Heart right ventricle (tissue), 16 donors: Measurements from ENCODE around the gene GMDS. TPM values are rescaled to one million over a fixed set of nuclear protein-coding genes. Genes with fewer than 3 reads are reported as not detected.

Source experiments
- ATAC-seq, 8 donors: fragments of 200-7000 bp; cut with Tn5 transposase; one replicate each; pipeline ENCODE4 v1.9.1; 2020; ENCODE audit warnings: mild to moderate bottlenecking in 8 of 8, moderate library complexity in 8 of 8, moderate number of reproducible peaks in 1 of 8
- DNase-seq, 2 donors: peaks; one replicate each; pipeline ENCODE4 v3.0.0-alpha.2; 2020
- H3K27ac ChIP-seq, 10 donors: fragments of 200-600 bp; sonication (generic) in 2 of 10; one replicate each; pipeline versions ENCODE4 v1.5.0 to v1.8.0; 2020 to 2022; ENCODE audit warnings: mild to moderate bottlenecking in 3 of 10
- H3K27me3 ChIP-seq, 7 donors: fragments of 200-600 bp; one replicate each; pipeline ENCODE4 v1.8.0; 2021 to 2022; ENCODE audit warnings: mild to moderate bottlenecking in 2 of 7
- H3K36me3 ChIP-seq, 9 donors: fragments of 200-600 bp; sonication (generic) in 1 of 9; one replicate each; pipeline versions ENCODE4 v1.5.0 to v1.8.0; 2020 to 2022; ENCODE audit warnings: mild to moderate bottlenecking in 2 of 9
- H3K4me1 ChIP-seq, 9 donors: fragments of 200-600 bp; sonication (generic) in 1 of 9; one replicate each; pipeline versions ENCODE4 v1.5.0 to v1.8.0; 2020 to 2022; ENCODE audit warnings: mild to moderate bottlenecking in 4 of 9
- H3K4me3 ChIP-seq, 10 donors: fragments of 200-600 bp; sonication (generic) in 2 of 10; one replicate each; pipeline versions ENCODE4 v1.5.0 to v1.8.0; 2020 to 2022; ENCODE audit warnings: mild to moderate bottlenecking in 7 of 10, moderate library complexity in 2 of 10
- H3K9me3 ChIP-seq, 11 donors: fragments of 200-600 bp in 10 of 11; sonication (generic) in 2 of 11; one replicate each; pipeline versions ENCODE4 v1.5.0 to v1.8.0; 2013 to 2022; ENCODE audit warnings: mild to moderate bottlenecking in 2 of 11, control low read depth in 1 of 11, moderate library complexity in 1 of 11
- WGBS, 2 donors: extraction: QIAGEN DNeasy Blood & Tissue Kit; methylation state at CpG; one replicate each; pipeline ENCODE4 v1.1.7; 2013; ENCODE audit warnings: inconsistent platforms in 1 of 2; 5-methylcytosine and 5-hydroxymethylcytosine counted together
- intact Hi-C, 10 donors: fragments of 100-400 bp; cut with DNase I; formaldehyde crosslinking; loops; one replicate each; pipeline versions ENCODE4 v1.11.1 to v1.14.2; 2022
- polyA plus RNA-seq, 2 donors: library from polyadenylated mRNA; stranded (reverse); fragments of 200-250 nt; gene quantifications; one replicate each; pipeline ENCODE4 v1.2.3, GENCODE V29; 2013
- total RNA-seq, 10 donors: library from RNA; stranded (reverse); fragmentation: NEBNext Ultra II Directional in 3 of 10; extraction: Animal tissue kit (Norgen Biotek cat#: 25700) in 3 of 10; gene quantifications; one replicate each; pipeline versions ENCODE4 v1.2.1 to v1.2.4, GENCODE V29; 2021 to 2023
- TF ChIP-seq, protein P1 (sequence below), 9 donors: fragments of 200-600 bp; sonication (generic) in 2 of 9; IDR thresholded peaks; one replicate each; pipeline versions ENCODE4 v1.5.0 to v1.8.0; 2021 to 2022; ENCODE audit warnings: antibody characterized with exemption in 9 of 9, mild to moderate bottlenecking in 5 of 9, moderate library complexity in 1 of 9
- donor health status: Arrhythmogenic right ventricular cardiomyopathy.
- donor health status: ischemic (EF 13 %, LVEDD 7.1; RV severe dilation, severe dysfunction).
- donor health status: healthy with polysubstance abuse.
- donor health status: DM: no; HTN: yes; CAD: no.
- donor health status: DM: no; HTN: no; CAD: no.
- donor health status: ischemic (EF 25% LVEDD 6.9; RV normal size, moderate dysfunction).
- donor health status: ischemic (EF 25% LVEDD 5.7; RV mildly dilated, moderate dysfunction).
- donor health status: healthy.
- donor health status: DM: yes; HTN: yes; CAD: no.
- donor health status: Ischemic cardiomyopathy.
- donor health status: ischemic (EF 35%, LVEDD 5.7; RV mildly dilated, moderate dysfunction).
- donor health status: nonischemic (EF 11% LVEDD 7.7; RV severe dilation, severe dysfunction).
- donor health status: DM: yes; HTN: yes; CAD: no.
- donor health status: PGD.
- donor health status: ischemic (EF 29% LVEDD 5.4; RV normal size, mild dysfunction).
- donor health status: nonischemic (EF 23%, LVEDD 6.1; RV moderate dilation, normal function).

The GMDS gene
- total and polyA plus RNA-seq, 12 donors, result 5.0 to 10.6 (median 6.9) TPM

DNA sequence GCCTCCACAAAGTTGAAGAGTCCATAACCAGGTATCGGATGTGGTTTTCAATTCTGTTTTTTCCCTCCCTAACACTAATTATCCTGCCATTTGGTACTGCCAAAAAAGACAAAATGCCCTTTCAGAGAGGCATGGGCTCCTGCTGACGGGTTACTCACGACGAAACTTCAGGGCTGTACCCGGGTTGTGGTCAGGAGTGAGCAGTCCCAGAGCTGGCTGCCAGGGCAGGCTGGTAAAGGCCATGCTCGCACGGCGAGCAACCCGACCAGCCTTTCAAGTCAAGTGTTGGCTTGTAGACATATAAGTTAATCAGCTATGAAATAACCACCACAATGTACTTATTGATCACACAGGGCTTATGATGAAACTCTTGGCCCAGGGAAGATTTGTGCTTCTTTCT, 483.2 kb downstream of the GMDS start:
- Histone ChIP-seq H3K4me3 (no peak overlapping the region), H3K27ac (no peak overlapping the region), H3K27me3 (no peaks in the 10 kb centered on the region), H3K36me3 (no peaks in the 10 kb centered on the region), H3K4me1 (peaks cover under 1 to 26% (median 19%) of the 10 kb centered on the region in 9 donors), H3K9me3 (no peaks in the 10 kb centered on the region)
- no peak for DNase-seq
- intact Hi-C loops, result no loop called here
- ATAC-seq, result no peak
- TF ChIP-seq, protein P1, sequence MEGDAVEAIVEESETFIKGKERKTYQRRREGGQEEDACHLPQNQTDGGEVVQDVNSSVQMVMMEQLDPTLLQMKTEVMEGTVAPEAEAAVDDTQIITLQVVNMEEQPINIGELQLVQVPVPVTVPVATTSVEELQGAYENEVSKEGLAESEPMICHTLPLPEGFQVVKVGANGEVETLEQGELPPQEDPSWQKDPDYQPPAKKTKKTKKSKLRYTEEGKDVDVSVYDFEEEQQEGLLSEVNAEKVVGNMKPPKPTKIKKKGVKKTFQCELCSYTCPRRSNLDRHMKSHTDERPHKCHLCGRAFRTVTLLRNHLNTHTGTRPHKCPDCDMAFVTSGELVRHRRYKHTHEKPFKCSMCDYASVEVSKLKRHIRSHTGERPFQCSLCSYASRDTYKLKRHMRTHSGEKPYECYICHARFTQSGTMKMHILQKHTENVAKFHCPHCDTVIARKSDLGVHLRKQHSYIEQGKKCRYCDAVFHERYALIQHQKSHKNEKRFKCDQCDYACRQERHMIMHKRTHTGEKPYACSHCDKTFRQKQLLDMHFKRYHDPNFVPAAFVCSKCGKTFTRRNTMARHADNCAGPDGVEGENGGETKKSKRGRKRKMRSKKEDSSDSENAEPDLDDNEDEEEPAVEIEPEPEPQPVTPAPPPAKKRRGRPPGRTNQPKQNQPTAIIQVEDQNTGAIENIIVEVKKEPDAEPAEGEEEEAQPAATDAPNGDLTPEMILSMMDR (IDR thresholded peaks at IDR 0.05), result no peak
- 94 to 95% methylated on average over 9 of the region's 9 CpGs for WGBS, 2 donors

DNA sequence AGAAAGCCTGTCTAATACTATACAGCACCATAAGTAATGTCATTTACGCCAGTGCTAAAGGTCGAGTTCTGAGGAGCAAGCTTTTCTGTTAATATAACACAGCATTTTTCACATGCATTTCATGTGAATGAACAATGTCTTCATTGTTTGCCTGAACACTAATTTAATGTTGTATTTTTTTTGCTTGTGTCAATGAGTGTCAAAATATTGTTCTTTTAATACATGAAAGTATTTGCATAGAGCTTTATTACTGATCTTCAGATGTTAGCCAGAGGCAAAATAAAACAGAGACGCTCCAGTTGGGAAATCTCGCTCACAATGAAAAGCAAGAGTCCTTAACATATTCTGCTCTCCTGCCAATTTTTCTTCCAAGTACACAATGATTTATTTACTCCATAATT, 483.9 kb downstream of the GMDS start:
- intact Hi-C loops, result loop anchor here in 1 of 10 donors (2.0 kb wide), 1 partner anchor 33 kb away; no protein-coding TSS in a partner anchor
- Histone ChIP-seq H3K27me3 (no peaks in the 10 kb centered on the region), H3K27ac (no peak overlapping the region), H3K4me3 (no peak overlapping the region), H3K4me1 (peaks cover 0 to 26% (median 11%) of the 10 kb centered on the region in 9 donors), H3K36me3 (no peaks in the 10 kb centered on the region), H3K9me3 (no peaks in the 10 kb centered on the region)
- TF ChIP-seq, protein P1 (IDR thresholded peaks at IDR 0.05), result no peak
- ATAC-seq, result no peak
- WGBS, 2 donors, result 90 to 92% methylated on average over 4 of the region's 4 CpGs
- no peak for DNase-seq

DNA sequence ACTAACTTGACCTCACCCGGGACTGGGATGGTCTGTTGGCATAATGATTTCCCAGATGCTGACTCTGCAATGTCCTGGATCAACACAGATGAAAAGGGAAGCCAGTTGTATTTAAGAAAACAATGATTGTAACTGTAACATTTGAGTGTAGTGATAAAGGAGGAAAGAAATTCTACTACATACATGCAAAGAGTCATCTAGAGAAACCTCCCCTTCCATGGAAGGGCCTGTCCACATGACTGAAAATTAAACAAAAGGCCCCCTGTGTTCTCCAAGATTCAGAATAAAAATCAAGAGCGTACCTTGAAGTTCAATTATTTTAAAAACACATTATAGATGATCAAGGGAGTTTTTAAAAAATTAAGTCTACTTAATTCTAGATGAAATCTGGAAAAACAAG, 484.5 kb downstream of the GMDS start:
- Histone ChIP-seq H3K27ac (no peak overlapping the region), H3K4me1 (peaks cover 0 to 22% (median 8%) of the 10 kb centered on the region in 9 donors), H3K36me3 (no peaks in the 10 kb centered on the region), H3K4me3 (no peak overlapping the region), H3K27me3 (no peaks in the 10 kb centered on the region), H3K9me3 (no peaks in the 10 kb centered on the region)
- intact Hi-C loops, result loop anchor here in 1 of 10 donors (2.0 kb wide), 1 partner anchor 34 kb away; no protein-coding TSS in a partner anchor
- TF ChIP-seq, protein P1 (IDR thresholded peaks at IDR 0.05), result no peak
- DNase-seq, result no peak
- no peak for ATAC-seq
- 86 to 90% methylated on average over 2 of the region's 2 CpGs for WGBS, 2 donors

DNA sequence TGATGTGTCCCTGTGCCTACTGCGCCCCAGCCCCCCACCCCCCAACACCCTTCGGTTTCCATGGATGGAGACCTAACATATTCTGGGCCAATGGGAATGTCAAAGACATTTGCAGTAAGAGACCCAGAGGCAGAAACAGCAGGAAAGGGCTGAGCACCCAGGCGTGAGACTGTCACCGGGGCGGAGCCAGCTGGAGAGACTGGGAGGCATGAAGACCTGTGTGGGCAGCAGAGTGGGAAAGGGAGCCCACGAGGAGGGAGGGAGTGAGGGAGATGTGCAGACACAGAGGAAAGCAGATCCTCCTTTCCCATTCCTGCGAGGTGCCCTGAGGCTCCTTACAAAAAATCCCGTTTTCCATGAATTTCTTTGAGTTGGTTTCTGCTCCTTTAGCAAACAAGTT, 485.5 kb downstream of the GMDS start:
- intact Hi-C loops, result loop anchor here in 2 of 10 donors (2.0 to 10.0 kb wide), 2 partner anchors 35 to 55 kb away; no protein-coding TSS in a partner anchor
- ATAC-seq (no peak), DNase-seq (no peak)
- Histone ChIP-seq H3K9me3 (no peaks in the 10 kb centered on the region), H3K4me1 (peaks cover 0 to 12% (median 0%) of the 10 kb centered on the region in 9 donors), H3K4me3 (no peak overlapping the region), H3K27me3 (no peaks in the 10 kb centered on the region), H3K27ac (no peak overlapping the region), H3K36me3 (no peaks in the 10 kb centered on the region)
- TF ChIP-seq, protein P1 (IDR thresholded peaks at IDR 0.05), result no peak
- 95 to 96% methylated on average over 8 of the region's 8 CpGs for WGBS, 2 donors
